ENCODE measurements around the gene GNA15.

DNA sequence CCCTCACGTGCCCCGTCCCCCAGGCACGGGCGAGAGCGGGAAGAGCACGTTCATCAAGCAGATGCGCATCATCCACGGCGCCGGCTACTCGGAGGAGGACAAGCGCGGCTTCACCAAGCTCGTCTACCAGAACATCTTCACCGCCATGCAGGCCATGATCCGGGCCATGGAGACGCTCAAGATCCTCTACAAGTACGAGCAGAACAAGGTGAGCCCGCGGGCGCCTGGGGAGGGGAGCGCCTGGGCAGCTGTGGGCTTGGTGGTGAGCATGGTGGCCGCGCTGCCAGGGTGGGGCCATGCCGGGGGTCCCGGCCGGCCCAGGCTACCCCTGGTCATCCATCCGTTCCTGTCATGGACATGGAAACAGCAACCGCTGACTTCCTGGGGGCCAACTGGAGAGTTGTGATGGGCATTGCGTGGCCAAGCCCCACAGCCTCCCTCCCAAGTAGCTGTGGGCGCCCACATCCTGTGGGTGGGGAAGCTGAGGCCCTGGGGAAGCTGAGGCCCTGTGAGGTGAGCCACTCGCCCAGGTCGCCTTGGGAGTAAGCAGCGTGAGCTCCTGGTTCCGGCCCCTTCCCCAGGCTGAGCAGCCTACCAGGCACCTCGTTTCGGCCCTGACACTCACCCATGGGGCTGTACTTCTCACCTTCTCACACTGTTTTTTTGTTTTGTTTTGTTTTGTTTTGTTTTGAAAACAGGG lies 25.6 kb upstream of the GNA15 start:
- TF ChIP-seq POLR2A (IDR thresholded peaks at IDR 0.05; ENCODE audit: control extremely low read depth in 1 of 2, low read depth in 2 of 2, low read length in 2 of 2) (no peak), SRF (IDR thresholded peaks at IDR 0.05; ENCODE audit: low read depth, low read length) (no peak), EZH2 (IDR thresholded peaks at IDR 0.05; ENCODE audit: low read depth, low read length, severe bottlenecking) (no peak), EP300 (IDR thresholded peaks at IDR 0.05; ENCODE audit: borderline replicate concordance in 1 of 2, low read depth in 2 of 2, low read length in 2 of 2) (no peak), POLR2AphosphoS5 (IDR thresholded peaks at IDR 0.05; ENCODE audit: low read depth, low read length) (no peak), RAD21 (IDR thresholded peaks at IDR 0.05 in 1 of 2, conservative IDR thresholded peaks at IDR 0.05 in 1 of 2; ENCODE audit: low read depth in 2 of 2, low read length in 2 of 2) (no peak)
- TF ChIP-seq, protein P1, sequence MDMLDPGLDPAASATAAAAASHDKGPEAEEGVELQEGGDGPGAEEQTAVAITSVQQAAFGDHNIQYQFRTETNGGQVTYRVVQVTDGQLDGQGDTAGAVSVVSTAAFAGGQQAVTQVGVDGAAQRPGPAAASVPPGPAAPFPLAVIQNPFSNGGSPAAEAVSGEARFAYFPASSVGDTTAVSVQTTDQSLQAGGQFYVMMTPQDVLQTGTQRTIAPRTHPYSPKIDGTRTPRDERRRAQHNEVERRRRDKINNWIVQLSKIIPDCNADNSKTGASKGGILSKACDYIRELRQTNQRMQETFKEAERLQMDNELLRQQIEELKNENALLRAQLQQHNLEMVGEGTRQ (IDR thresholded peaks at IDR 0.05; ENCODE audit: low read length) = no peak
- TF ChIP-seq, protein P2, sequence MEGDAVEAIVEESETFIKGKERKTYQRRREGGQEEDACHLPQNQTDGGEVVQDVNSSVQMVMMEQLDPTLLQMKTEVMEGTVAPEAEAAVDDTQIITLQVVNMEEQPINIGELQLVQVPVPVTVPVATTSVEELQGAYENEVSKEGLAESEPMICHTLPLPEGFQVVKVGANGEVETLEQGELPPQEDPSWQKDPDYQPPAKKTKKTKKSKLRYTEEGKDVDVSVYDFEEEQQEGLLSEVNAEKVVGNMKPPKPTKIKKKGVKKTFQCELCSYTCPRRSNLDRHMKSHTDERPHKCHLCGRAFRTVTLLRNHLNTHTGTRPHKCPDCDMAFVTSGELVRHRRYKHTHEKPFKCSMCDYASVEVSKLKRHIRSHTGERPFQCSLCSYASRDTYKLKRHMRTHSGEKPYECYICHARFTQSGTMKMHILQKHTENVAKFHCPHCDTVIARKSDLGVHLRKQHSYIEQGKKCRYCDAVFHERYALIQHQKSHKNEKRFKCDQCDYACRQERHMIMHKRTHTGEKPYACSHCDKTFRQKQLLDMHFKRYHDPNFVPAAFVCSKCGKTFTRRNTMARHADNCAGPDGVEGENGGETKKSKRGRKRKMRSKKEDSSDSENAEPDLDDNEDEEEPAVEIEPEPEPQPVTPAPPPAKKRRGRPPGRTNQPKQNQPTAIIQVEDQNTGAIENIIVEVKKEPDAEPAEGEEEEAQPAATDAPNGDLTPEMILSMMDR (IDR thresholded peaks at IDR 0.05; ENCODE audit: control extremely low read depth in 1 of 3, insufficient read depth in 1 of 3, low read depth in 1 of 3, low read length in 3 of 3) = no peak
